Measurements from ENCODE around the gene OTX2. TPM values are rescaled to one million over a fixed set of nuclear protein-coding genes. Genes with fewer than 3 reads are reported as not detected.

The OTX2 gene
- total RNA-seq, 6 experiments from 2014 or later: not detected

GRCh38 chr14:56760164-56760914, 49.9 kb downstream of the OTX2 start:
- H3K36me3 Mint-ChIP-seq (ENCODE audit: low read depth): no peaks in the 10 kb centered on the region
- H3K4me1 Mint-ChIP-seq (ENCODE audit: low read depth): no peaks in the 10 kb centered on the region
- no peaks in the 10 kb centered on the region; the same call in 1 of the 2 replicates for H3K27me3 Mint-ChIP-seq (ENCODE audit: insufficient read depth)
- no peak overlapping the region for H3K27ac Mint-ChIP-seq
- H3K9me3 Mint-ChIP-seq: peaks cover 28% of the 10 kb centered on the region
- TF ChIP-seq CTCF (IDR thresholded peaks at IDR 0.05): no peak
- no peak overlapping the region for H3K4me3 Mint-ChIP-seq
- no peak for DNase-seq

GRCh38 chr14:56759633-56760032, 50.6 kb downstream of the OTX2 start:
- no peak for TF ChIP-seq CTCF (IDR thresholded peaks at IDR 0.05)

GRCh38 chr14:56759094-56759493, 51.2 kb downstream of the OTX2 start:
- no peaks in the 10 kb centered on the region for H3K36me3 Mint-ChIP-seq (ENCODE audit: low read depth)
- no peak overlapping the region for H3K4me3 Mint-ChIP-seq
- H3K9me3 Mint-ChIP-seq: peaks cover 21% of the 10 kb centered on the region

More at GRCh38 chr14:56759633-56760032, 50.6 kb downstream of the OTX2 start:
- no peak overlapping the region for H3K4me3 Mint-ChIP-seq
- H3K36me3 Mint-ChIP-seq (ENCODE audit: low read depth): no peaks in the 10 kb centered on the region
- no peaks in the 10 kb centered on the region; the same call in 1 of the 2 replicates for H3K27me3 Mint-ChIP-seq (ENCODE audit: insufficient read depth)
- H3K27ac Mint-ChIP-seq: no peak overlapping the region
- H3K9me3 Mint-ChIP-seq: peaks cover 26% of the 10 kb centered on the region
- DNase-seq: no peak
- H3K4me1 Mint-ChIP-seq (ENCODE audit: low read depth): no peaks in the 10 kb centered on the region

GRCh38 chr14:56754921-56755320, 55.4 kb downstream of the OTX2 start:
- H3K27me3 Mint-ChIP-seq (ENCODE audit: insufficient read depth): no peaks in the 10 kb centered on the region
- DNase-seq: no peak
- H3K27ac Mint-ChIP-seq: no peak overlapping the region
- no peak for TF ChIP-seq CTCF (IDR thresholded peaks at IDR 0.05)
- no peaks in the 10 kb centered on the region for H3K4me1 Mint-ChIP-seq (ENCODE audit: low read depth)
- H3K36me3 Mint-ChIP-seq (ENCODE audit: low read depth): no peaks in the 10 kb centered on the region
- peaks cover 11% of the 10 kb centered on the region for H3K9me3 Mint-ChIP-seq
- H3K4me3 Mint-ChIP-seq: no peak overlapping the region

More at GRCh38 chr14:56759094-56759493, 51.2 kb downstream of the OTX2 start:
- Mint-ChIP-seq H3K27ac (no peak overlapping the region), H3K27me3 (ENCODE audit: insufficient read depth) (no peaks in the 10 kb centered on the region; the same call in 1 of the 2 replicates), H3K4me1 (ENCODE audit: low read depth) (no peaks in the 10 kb centered on the region)
- TF ChIP-seq CTCF (IDR thresholded peaks at IDR 0.05): no peak
- no peak for DNase-seq

GRCh38 chr14:56753396-56753795, 56.9 kb downstream of the OTX2 start:
- TF ChIP-seq CTCF (IDR thresholded peaks at IDR 0.05): no peak
- H3K4me1 Mint-ChIP-seq (ENCODE audit: low read depth): no peaks in the 10 kb centered on the region
- no peaks in the 10 kb centered on the region for H3K27me3 Mint-ChIP-seq (ENCODE audit: insufficient read depth)
- no peak overlapping the region for H3K4me3 Mint-ChIP-seq
- no peak for DNase-seq
- peaks cover 15% of the 10 kb centered on the region for H3K9me3 Mint-ChIP-seq
- H3K36me3 Mint-ChIP-seq (ENCODE audit: low read depth): no peaks in the 10 kb centered on the region
- H3K27ac Mint-ChIP-seq: no peak overlapping the region

Data from HFFc6 (cell line).